ENCODE data around the gene DPH1.

The DPH1 gene

GRCh38 chr17:2062571-2063183 is 32.7 kb downstream of the DPH1 start:
- no peak for DNase-seq

GRCh38 chr17:2063261-2064146 is 33.6 kb downstream of the DPH1 start:
- DNase-seq = no peak

GRCh38 chr17:2064147-2064489 is 34.2 kb downstream of the DPH1 start:
- DNase-seq = no peak

GRCh38 chr17:2064520-2064971 is 34.6 kb downstream of the DPH1 start:
- no peak for DNase-seq

- peak; percentile 60 to 77 (median 64) for DNase-seq
Measured at GRCh38 chr17:2064980-2065785, 35.2 kb downstream of the DPH1 start.

GRCh38 chr17:2065949-2066400 is 36.0 kb downstream of the DPH1 start:
- no peak for DNase-seq

- no peak for DNase-seq
Measured at GRCh38 chr17:2067048-2067561, 37.2 kb downstream of the DPH1 start.

- DNase-seq = no peak
Measured at GRCh38 chr17:2067608-2068024, 37.7 kb downstream of the DPH1 start.

- DNase-seq = no peak
Measured at GRCh38 chr17:2068031-2068518, 38.1 kb downstream of the DPH1 start.

- DNase-seq = no peak
Measured at GRCh38 chr17:2068519-2069051, 38.6 kb downstream of the DPH1 start.

GRCh38 chr17:2070241-2071023 is 40.5 kb downstream of the DPH1 start:
- no peak for DNase-seq

GRCh38 chr17:2071024-2071385 is 41.1 kb downstream of the DPH1 start:
- no peak for DNase-seq

GRCh38 chr17:2071455-2072281 is 41.7 kb downstream of the DPH1 start:
- peak in 2 of 3 donors; percentile 50 to 59 for DNase-seq

GRCh38 chr17:2074919-2075318 is 45.0 kb downstream of the DPH1 start:
- DNase-seq = no peak

GRCh38 chr17:2075336-2076086 is 45.6 kb downstream of the DPH1 start:
- no peak for DNase-seq

- no peak for DNase-seq
Measured at GRCh38 chr17:2076087-2076984, 46.4 kb downstream of the DPH1 start.

GRCh38 chr17:2077040-2077439 is 47.1 kb downstream of the DPH1 start:
- no peak for DNase-seq

- no peak for DNase-seq
Measured at GRCh38 chr17:2081564-2081963, 51.6 kb downstream of the DPH1 start.

All from suppressor macrophage treated with lipopolysaccharide for 1 hour (primary cell).